Tibial nerve (tissue), 3 donors: ENCODE results near the gene POU3F3.

ENCODE experiments used
- POLR2A ChIP-seq, 2 donors: fragments of 450-650 bp; IDR thresholded peaks; one replicate each; pipeline ENCODE4 v1.6.1; 2017; ENCODE audit warnings: antibody characterized with exemption in 2 of 2, mild to moderate bottlenecking in 2 of 2, moderate library complexity in 2 of 2
- TF ChIP-seq, protein P1 (sequence below), 5 experiments: fragments of 200-600 bp in 3 of 5; fragments of 450-650 bp in 2 of 5; sonication (generic) in 3 of 5; IDR thresholded peaks; one replicate each; pipeline ENCODE4 v1.5.1; 2016 to 2019; ENCODE audit warnings: antibody characterized with exemption in 5 of 5, mild to moderate bottlenecking in 3 of 5, moderate library complexity in 2 of 5

DNA sequence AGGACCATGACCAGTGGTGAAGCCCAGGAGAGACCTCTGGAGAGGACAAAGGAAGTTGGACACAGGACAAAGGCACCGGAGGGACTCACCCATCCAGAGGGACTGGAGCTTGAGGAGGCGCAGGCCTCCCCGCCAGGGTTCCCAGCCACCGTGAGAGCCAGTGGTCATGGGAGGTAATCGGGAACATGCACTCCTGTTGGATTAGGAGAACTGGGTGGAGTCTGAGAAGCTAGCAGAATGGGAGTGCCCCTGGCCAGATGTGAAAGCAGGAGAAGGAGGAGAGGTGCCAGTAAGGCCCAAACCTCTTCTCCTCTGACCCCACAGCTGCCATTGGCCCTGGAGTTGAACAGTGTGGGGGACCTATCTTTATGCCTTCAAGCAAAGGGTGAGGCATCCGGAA, 20.3 kb downstream of the POU3F3 start:
- TF ChIP-seq, protein P1, sequence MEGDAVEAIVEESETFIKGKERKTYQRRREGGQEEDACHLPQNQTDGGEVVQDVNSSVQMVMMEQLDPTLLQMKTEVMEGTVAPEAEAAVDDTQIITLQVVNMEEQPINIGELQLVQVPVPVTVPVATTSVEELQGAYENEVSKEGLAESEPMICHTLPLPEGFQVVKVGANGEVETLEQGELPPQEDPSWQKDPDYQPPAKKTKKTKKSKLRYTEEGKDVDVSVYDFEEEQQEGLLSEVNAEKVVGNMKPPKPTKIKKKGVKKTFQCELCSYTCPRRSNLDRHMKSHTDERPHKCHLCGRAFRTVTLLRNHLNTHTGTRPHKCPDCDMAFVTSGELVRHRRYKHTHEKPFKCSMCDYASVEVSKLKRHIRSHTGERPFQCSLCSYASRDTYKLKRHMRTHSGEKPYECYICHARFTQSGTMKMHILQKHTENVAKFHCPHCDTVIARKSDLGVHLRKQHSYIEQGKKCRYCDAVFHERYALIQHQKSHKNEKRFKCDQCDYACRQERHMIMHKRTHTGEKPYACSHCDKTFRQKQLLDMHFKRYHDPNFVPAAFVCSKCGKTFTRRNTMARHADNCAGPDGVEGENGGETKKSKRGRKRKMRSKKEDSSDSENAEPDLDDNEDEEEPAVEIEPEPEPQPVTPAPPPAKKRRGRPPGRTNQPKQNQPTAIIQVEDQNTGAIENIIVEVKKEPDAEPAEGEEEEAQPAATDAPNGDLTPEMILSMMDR (IDR thresholded peaks at IDR 0.05): no peak
- no peak for TF ChIP-seq POLR2A (IDR thresholded peaks at IDR 0.05)
